ENCODE measurements around the gene TET1.
"Not testable (repeated sequence)": the region's sequence is repeated elsewhere in the genome, so short reads cannot be mapped to it uniquely, and the experiment has no call there.

TET1 gene

GRCh38 chr10:68600041-68600778, 40.1 kb downstream of the TET1 start:
- no peak for TF ChIP-seq CTCF (IDR thresholded peaks at IDR 0.05; ENCODE audit: borderline replicate concordance, insufficient read depth, low read depth, low read length)
- peak overlapping the region; percentile 44 for H3K4me3 ChIP-seq (ENCODE audit: low read depth, low read length)

GRCh38 chr10:68601501-68602265, 41.5 kb downstream of the TET1 start:
- peak overlapping the region; percentile 11 for H3K4me3 ChIP-seq (ENCODE audit: low read depth, low read length)
- TF ChIP-seq CTCF (IDR thresholded peaks at IDR 0.05; ENCODE audit: borderline replicate concordance, insufficient read depth, low read depth, low read length), result no peak

GRCh38 chr10:68602434-68602833, 42.3 kb downstream of the TET1 start:
- no peak overlapping the region for H3K4me3 ChIP-seq (ENCODE audit: low read depth, low read length)
- no peak for TF ChIP-seq CTCF (IDR thresholded peaks at IDR 0.05; ENCODE audit: borderline replicate concordance, insufficient read depth, low read depth, low read length)

GRCh38 chr10:68603766-68604165, 43.6 kb downstream of the TET1 start:
- TF ChIP-seq CTCF (IDR thresholded peaks at IDR 0.05; ENCODE audit: borderline replicate concordance, insufficient read depth, low read depth, low read length), result 0 out of 2 replicates have a peak, but pooled peaks have one; percentile 10
- no peak overlapping the region for H3K4me3 ChIP-seq (ENCODE audit: low read depth, low read length)

- no peak overlapping the region for H3K4me3 ChIP-seq (ENCODE audit: low read depth, low read length)
- TF ChIP-seq CTCF (IDR thresholded peaks at IDR 0.05; ENCODE audit: borderline replicate concordance, insufficient read depth, low read depth, low read length), result no peak
These were observed 44.3 kb downstream of the TET1 start for GRCh38 chr10:68604441-68604840.

GRCh38 chr10:68606918-68607317, 46.8 kb downstream of the TET1 start:
- no peak overlapping the region for H3K4me3 ChIP-seq (ENCODE audit: low read depth, low read length)
- no peak for TF ChIP-seq CTCF (IDR thresholded peaks at IDR 0.05; ENCODE audit: borderline replicate concordance, insufficient read depth, low read depth, low read length)

GRCh38 chr10:68610023-68610422, 49.9 kb downstream of the TET1 start:
- H3K4me3 ChIP-seq (ENCODE audit: low read depth, low read length), result not testable (repeated sequence)

All from GM12875 (cell line).